NCI-H2196 treated with DMSO at 0.1 percent for 48 hours (cell line): ENCODE measurements around the gene MAPK8IP3.
A peak's percentile ranks its signal among the peaks of the same experiment; 100 is the strongest.
"Not testable (repeated sequence)": the region's sequence is repeated elsewhere in the genome, so short reads cannot be mapped to it uniquely, and the experiment has no call there.

Experiments used
- DNase-seq: peaks from one replicate; lab custom pipeline; 2025; ENCODE audit not compliant: unreplicated experiment; lab: John Stamatoyannopoulos, UW

Gene MAPK8IP3

GRCh38 chr16:1708083-1708767 is 2.2 kb downstream of the MAPK8IP3 start:
- no peak for DNase-seq

- no peak for DNase-seq
Measured at GRCh38 chr16:1708768-1709180, 2.8 kb downstream of the MAPK8IP3 start.

- DNase-seq, result no peak
Measured at GRCh38 chr16:1709356-1709755, 3.4 kb downstream of the MAPK8IP3 start.

GRCh38 chr16:1710811-1711507 is 5.0 kb downstream of the MAPK8IP3 start:
- DNase-seq, result no peak

- DNase-seq, result no peak
Measured at GRCh38 chr16:1712791-1713261, 6.8 kb downstream of the MAPK8IP3 start.

GRCh38 chr16:1713331-1713730 is 7.3 kb downstream of the MAPK8IP3 start:
- DNase-seq, result no peak

GRCh38 chr16:1713933-1714332 is 7.9 kb downstream of the MAPK8IP3 start:
- no peak for DNase-seq

GRCh38 chr16:1715220-1715619 is 9.2 kb downstream of the MAPK8IP3 start:
- no peak for DNase-seq

- DNase-seq, result not testable (repeated sequence)
Measured at GRCh38 chr16:1718236-1718635, 12.2 kb downstream of the MAPK8IP3 start.

- peak; percentile 52 for DNase-seq
Measured at GRCh38 chr16:1719559-1720229, 13.7 kb downstream of the MAPK8IP3 start.

- no peak for DNase-seq
Measured at GRCh38 chr16:1721372-1721771, 15.4 kb downstream of the MAPK8IP3 start.

GRCh38 chr16:1723450-1724147 is 17.6 kb downstream of the MAPK8IP3 start:
- DNase-seq, result peak; percentile 26

- DNase-seq, result no peak
Measured at GRCh38 chr16:1724491-1724890, 18.5 kb downstream of the MAPK8IP3 start.

- no peak for DNase-seq
Measured at GRCh38 chr16:1726661-1727502, 20.9 kb downstream of the MAPK8IP3 start.

- DNase-seq, result no peak
Measured at GRCh38 chr16:1727651-1728624, 21.9 kb downstream of the MAPK8IP3 start.

- DNase-seq, result no peak
Measured at GRCh38 chr16:1729026-1729425, 23.0 kb downstream of the MAPK8IP3 start.

- DNase-seq, result no peak
Measured at GRCh38 chr16:1729445-1729844, 23.4 kb downstream of the MAPK8IP3 start.

GRCh38 chr16:1731073-1731472 is 25.1 kb downstream of the MAPK8IP3 start:
- no peak for DNase-seq

GRCh38 chr16:1731603-1732002 is 25.6 kb downstream of the MAPK8IP3 start:
- no peak for DNase-seq
